ENCODE results near the gene SORT1. TPM values are rescaled to one million over a fixed set of nuclear protein-coding genes. Genes with fewer than 3 reads are reported as not detected.

The SORT1 gene
- total and polyA plus RNA-seq, 2 of the 13 experiments (the other 11 are each of a cell fraction or from before 2014, with no cell fraction given): 32.4 to 93.0 TPM

DNA sequence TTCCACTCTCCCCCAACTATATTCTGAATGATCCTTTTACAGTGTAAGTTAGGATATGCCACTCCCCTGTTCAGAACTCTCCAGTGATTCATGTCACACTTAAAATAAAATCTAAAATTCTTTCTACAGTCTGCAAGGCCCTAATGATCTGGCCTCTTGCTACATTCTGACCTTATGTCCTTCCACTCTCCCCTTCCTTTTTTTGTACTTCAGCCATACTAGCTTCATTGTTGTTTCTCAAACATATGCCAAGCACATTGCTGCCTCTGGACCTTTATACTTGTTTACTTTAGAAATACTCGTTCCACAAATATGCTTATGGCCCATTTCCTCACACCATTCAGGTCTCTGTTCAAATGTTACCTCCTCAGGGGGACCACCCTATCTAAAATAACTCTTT, 43.4 kb upstream of the SORT1 start (continued):
- 0 out of 2 replicates have a peak, but pooled peaks have one; percentile 18 for TF ChIP-seq MED1 (CRISPR knock-in tag; IDR thresholded peaks at IDR 0.05)
- TF ChIP-seq, protein P1, sequence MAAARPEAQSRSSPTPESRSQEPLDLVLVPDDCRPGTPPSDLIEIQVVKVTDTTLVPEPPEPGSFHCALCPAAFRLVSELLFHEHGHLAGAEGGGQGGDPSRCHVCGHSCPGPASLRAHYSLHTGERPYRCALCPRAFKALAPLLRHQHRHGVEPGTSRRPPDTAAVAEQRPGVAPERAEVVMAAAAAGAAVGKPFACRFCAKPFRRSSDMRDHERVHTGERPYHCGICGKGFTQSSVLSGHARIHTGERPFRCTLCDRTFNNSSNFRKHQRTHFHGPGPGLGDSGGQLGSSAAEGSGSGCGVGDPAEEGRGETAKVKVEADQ (CRISPR knock-in tag; IDR thresholded peaks at IDR 0.05; ENCODE audit: borderline replicate concordance): no peak
- TF ChIP-seq, protein P2, sequence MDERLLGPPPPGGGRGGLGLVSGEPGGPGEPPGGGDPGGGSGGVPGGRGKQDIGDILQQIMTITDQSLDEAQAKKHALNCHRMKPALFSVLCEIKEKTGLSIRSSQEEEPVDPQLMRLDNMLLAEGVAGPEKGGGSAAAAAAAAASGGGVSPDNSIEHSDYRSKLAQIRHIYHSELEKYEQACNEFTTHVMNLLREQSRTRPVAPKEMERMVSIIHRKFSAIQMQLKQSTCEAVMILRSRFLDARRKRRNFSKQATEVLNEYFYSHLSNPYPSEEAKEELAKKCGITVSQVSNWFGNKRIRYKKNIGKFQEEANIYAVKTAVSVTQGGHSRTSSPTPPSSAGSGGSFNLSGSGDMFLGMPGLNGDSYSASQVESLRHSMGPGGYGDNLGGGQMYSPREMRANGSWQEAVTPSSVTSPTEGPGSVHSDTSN (CRISPR knock-in tag; IDR thresholded peaks at IDR 0.05): no peak
- TF ChIP-seq MIER3 (CRISPR knock-in tag; IDR thresholded peaks at IDR 0.05; ENCODE audit: borderline replicate concordance): peak; percentile 82; the same call in 1 of the 2 replicates
- TF ChIP-seq STAT5B (CRISPR knock-in tag; IDR thresholded peaks at IDR 0.05): no peak
- TF ChIP-seq ZNF441 (CRISPR knock-in tag; IDR thresholded peaks at IDR 0.05; ENCODE audit: borderline replicate concordance): no peak
- TF ChIP-seq ZNF773 (CRISPR knock-in tag; IDR thresholded peaks at IDR 0.05; ENCODE audit: borderline replicate concordance): no peak
- no peak for TF ChIP-seq KLF16 (CRISPR knock-in tag; IDR thresholded peaks at IDR 0.05)
- TF ChIP-seq, protein P3, sequence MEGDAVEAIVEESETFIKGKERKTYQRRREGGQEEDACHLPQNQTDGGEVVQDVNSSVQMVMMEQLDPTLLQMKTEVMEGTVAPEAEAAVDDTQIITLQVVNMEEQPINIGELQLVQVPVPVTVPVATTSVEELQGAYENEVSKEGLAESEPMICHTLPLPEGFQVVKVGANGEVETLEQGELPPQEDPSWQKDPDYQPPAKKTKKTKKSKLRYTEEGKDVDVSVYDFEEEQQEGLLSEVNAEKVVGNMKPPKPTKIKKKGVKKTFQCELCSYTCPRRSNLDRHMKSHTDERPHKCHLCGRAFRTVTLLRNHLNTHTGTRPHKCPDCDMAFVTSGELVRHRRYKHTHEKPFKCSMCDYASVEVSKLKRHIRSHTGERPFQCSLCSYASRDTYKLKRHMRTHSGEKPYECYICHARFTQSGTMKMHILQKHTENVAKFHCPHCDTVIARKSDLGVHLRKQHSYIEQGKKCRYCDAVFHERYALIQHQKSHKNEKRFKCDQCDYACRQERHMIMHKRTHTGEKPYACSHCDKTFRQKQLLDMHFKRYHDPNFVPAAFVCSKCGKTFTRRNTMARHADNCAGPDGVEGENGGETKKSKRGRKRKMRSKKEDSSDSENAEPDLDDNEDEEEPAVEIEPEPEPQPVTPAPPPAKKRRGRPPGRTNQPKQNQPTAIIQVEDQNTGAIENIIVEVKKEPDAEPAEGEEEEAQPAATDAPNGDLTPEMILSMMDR (CRISPR knock-in tag; IDR thresholded peaks at IDR 0.05): no peak
- 0 out of 2 replicates have a peak, but pooled peaks have one; percentile 29 for TF ChIP-seq ZNF3 (CRISPR knock-in tag; IDR thresholded peaks at IDR 0.05)
- no peak for TF ChIP-seq ETV6 (CRISPR knock-in tag; conservative IDR thresholded peaks at IDR 0.05)
- no peak for TF ChIP-seq IRX3 (CRISPR knock-in tag; IDR thresholded peaks at IDR 0.05; ENCODE audit: borderline replicate concordance, low read depth)
- peak; percentile 50; the same call in 1 of the 2 replicates for TF ChIP-seq KAT8 (CRISPR knock-in tag; IDR thresholded peaks at IDR 0.05)
- TF ChIP-seq ZNF350 (CRISPR knock-in tag; IDR thresholded peaks at IDR 0.05; ENCODE audit: borderline replicate concordance, low read depth): no peak
- TF ChIP-seq MEF2D (CRISPR knock-in tag; IDR thresholded peaks at IDR 0.05): peak; percentile 76
- no peak for TF ChIP-seq ZKSCAN5 (CRISPR knock-in tag; IDR thresholded peaks at IDR 0.05)
- TF ChIP-seq CC2D1A (CRISPR knock-in tag; IDR thresholded peaks at IDR 0.05): no peak
- peak; percentile 83 for TF ChIP-seq TEAD3 (CRISPR knock-in tag; optimal IDR thresholded peaks at IDR 0.05; ENCODE audit: borderline replicate concordance)
- TF ChIP-seq FOXA3 (CRISPR knock-in tag; IDR thresholded peaks at IDR 0.05): peak; percentile 97
- peak; percentile 57 for TF ChIP-seq FOXK2 (IDR thresholded peaks at IDR 0.05)
- TF ChIP-seq ZNF292 (CRISPR knock-in tag; IDR thresholded peaks at IDR 0.05; ENCODE audit: borderline replicate concordance, low read depth): no peak
- TF ChIP-seq ZNF251 (CRISPR knock-in tag; IDR thresholded peaks at IDR 0.05): no peak
- no peak for TF ChIP-seq ZNF674 (CRISPR knock-in tag; IDR thresholded peaks at IDR 0.05; ENCODE audit: low read depth)
- TF ChIP-seq SMAD3 (CRISPR knock-in tag; IDR thresholded peaks at IDR 0.05): peak; percentile 61; the same call in 1 of the 2 replicates
- TF ChIP-seq, protein P4, sequence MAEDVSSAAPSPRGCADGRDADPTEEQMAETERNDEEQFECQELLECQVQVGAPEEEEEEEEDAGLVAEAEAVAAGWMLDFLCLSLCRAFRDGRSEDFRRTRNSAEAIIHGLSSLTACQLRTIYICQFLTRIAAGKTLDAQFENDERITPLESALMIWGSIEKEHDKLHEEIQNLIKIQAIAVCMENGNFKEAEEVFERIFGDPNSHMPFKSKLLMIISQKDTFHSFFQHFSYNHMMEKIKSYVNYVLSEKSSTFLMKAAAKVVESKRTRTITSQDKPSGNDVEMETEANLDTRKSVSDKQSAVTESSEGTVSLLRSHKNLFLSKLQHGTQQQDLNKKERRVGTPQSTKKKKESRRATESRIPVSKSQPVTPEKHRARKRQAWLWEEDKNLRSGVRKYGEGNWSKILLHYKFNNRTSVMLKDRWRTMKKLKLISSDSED (CRISPR knock-in tag; IDR thresholded peaks at IDR 0.05): no peak
- TF ChIP-seq CEBPG (CRISPR knock-in tag; IDR thresholded peaks at IDR 0.05): peak; percentile 58
- TF ChIP-seq HOXD1 (CRISPR knock-in tag; IDR thresholded peaks at IDR 0.05): no peak
- no peak for TF ChIP-seq ZFX (CRISPR knock-in tag; IDR thresholded peaks at IDR 0.05; ENCODE audit: low read depth)
- no peak for TF ChIP-seq NKX3-1 (CRISPR knock-in tag; IDR thresholded peaks at IDR 0.05)
- no peak for TF ChIP-seq ZSCAN12 (CRISPR knock-in tag; IDR thresholded peaks at IDR 0.05)
- TF ChIP-seq ZEB1 (IDR thresholded peaks at IDR 0.05; ENCODE audit: insufficient replicate concordance, low read depth): no peak
